ENCODE data around the gene LAMA4.

The LAMA4 gene

DNA sequence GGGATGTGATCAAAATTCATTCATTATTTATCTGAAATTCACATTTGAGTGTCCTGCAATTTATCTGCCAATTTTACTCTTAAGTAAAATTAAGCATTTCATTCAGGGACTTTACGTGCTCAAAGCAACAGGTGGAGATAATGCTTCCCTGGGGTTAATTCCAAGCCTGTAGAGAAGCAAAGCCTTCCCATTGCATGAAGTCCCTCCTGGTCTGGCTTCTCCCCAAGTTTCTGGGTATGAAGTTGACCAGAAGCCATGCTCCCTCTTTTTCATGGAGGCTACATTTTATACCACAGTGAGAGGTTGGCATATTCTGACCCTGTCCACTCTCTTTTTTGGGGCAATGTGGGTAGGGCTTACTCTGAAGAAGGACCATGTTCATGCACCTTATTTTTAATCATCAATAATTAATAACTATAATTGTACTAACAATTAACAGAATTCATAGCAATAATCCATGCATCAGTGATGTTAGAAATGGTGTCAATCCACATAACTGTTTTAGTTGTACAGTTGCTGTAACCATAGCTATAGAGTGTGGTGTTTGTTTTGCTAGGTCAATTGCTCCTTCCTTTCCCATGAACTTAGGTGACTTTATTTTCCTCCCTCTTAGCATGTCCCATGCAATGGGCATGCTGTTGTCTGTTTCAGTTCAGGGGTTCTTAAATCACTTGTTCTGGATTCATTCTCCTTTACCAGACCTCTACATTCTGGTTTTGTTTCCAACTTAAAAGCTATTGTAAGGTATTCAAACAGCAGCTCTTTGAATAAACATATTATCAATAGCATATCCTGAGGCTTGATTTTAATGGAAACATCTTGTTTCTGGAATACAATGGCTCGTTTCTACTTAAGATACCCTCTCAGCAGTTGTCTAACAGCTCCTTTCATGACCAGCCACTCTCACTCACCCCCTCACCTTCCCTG, 1.5 kb downstream of the LAMA4 start:
- H3K4me3 ChIP-seq (ENCODE audit: low read depth, low read length), result no peak overlapping the region
- TF ChIP-seq, protein P1, sequence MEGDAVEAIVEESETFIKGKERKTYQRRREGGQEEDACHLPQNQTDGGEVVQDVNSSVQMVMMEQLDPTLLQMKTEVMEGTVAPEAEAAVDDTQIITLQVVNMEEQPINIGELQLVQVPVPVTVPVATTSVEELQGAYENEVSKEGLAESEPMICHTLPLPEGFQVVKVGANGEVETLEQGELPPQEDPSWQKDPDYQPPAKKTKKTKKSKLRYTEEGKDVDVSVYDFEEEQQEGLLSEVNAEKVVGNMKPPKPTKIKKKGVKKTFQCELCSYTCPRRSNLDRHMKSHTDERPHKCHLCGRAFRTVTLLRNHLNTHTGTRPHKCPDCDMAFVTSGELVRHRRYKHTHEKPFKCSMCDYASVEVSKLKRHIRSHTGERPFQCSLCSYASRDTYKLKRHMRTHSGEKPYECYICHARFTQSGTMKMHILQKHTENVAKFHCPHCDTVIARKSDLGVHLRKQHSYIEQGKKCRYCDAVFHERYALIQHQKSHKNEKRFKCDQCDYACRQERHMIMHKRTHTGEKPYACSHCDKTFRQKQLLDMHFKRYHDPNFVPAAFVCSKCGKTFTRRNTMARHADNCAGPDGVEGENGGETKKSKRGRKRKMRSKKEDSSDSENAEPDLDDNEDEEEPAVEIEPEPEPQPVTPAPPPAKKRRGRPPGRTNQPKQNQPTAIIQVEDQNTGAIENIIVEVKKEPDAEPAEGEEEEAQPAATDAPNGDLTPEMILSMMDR (IDR thresholded peaks at IDR 0.05; ENCODE audit: borderline replicate concordance, insufficient read depth, low read depth, low read length), result no peak

DNA sequence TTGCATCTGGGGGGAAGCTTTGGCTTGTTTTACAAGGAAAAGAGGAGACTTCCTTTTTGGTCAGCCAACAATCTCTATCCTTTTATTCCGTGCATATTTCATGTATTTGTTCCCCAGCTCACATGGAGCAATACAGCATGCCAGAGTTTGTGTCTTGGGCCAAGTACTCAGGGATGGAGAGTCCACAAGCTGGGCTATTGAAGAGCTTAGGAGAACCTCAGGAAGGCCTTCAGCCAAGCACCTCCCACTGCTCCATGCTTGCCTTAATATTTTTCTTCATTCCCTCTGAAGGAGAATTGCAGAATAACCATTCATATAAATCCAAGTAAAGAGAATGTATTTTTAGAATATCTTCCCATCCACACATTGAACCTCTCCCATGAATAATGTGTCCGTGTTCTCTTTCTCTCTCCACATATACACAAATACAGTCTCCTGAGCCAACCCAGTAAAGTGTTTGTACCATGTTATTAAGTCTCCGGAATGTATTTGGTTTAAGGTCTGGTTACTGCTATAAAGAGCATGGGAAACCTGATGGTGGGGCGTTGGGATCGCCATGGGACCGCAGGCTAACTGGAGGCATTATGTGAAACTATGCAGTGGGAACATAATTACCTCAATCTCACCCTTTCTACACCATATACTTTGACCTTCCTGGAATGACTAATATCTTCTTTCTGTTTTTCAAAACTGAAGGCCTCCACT, 3.0 kb downstream of the LAMA4 start:
- H3K4me3 ChIP-seq (ENCODE audit: low read depth, low read length), result no peak overlapping the region
- TF ChIP-seq, protein P1 (IDR thresholded peaks at IDR 0.05; ENCODE audit: borderline replicate concordance, insufficient read depth, low read depth, low read length), result no peak

DNA sequence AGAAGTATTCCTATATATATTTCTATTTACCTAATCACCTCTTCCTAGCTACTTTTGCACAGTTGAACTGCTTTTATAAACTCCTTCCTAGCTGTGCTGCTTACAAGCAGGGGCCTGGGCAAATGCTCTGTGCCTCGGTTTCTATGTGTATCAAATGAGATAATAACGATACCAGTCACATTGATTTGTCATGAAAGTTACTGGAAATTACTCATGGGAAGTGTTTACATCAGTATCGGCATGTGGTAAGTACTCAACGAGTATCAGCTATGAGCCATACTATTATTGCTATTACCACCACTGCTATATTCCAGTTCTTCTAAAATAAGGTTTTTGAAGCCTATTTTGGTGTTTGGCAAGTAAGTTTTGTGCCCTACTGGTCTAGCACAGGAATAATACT, 4.9 kb downstream of the LAMA4 start:
- H3K4me3 ChIP-seq (ENCODE audit: low read depth, low read length), result no peak overlapping the region
- TF ChIP-seq, protein P1 (IDR thresholded peaks at IDR 0.05; ENCODE audit: borderline replicate concordance, insufficient read depth, low read depth, low read length), result no peak

DNA sequence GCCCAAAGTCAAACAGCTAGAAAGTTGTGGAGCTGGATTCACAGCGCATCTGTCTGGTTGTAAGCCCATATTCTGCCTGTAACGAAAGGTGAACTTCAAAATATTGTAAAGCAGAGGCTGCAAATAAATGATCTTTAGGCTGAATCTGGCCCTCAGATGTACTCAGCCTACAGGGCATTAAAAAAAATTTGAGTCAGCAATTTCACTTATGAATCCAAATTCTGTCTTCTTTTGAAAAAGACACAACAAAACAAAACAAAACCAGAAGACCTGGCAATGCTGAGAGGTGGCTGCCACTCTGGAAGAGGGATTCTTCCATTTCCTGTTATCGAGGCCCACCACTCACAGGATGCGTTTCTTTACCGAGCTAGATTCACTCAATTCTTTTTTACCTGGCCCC, 7.1 kb downstream of the LAMA4 start:
- no peak overlapping the region for H3K4me3 ChIP-seq (ENCODE audit: low read depth, low read length)
- TF ChIP-seq, protein P1 (IDR thresholded peaks at IDR 0.05; ENCODE audit: borderline replicate concordance, insufficient read depth, low read depth, low read length), result no peak

DNA sequence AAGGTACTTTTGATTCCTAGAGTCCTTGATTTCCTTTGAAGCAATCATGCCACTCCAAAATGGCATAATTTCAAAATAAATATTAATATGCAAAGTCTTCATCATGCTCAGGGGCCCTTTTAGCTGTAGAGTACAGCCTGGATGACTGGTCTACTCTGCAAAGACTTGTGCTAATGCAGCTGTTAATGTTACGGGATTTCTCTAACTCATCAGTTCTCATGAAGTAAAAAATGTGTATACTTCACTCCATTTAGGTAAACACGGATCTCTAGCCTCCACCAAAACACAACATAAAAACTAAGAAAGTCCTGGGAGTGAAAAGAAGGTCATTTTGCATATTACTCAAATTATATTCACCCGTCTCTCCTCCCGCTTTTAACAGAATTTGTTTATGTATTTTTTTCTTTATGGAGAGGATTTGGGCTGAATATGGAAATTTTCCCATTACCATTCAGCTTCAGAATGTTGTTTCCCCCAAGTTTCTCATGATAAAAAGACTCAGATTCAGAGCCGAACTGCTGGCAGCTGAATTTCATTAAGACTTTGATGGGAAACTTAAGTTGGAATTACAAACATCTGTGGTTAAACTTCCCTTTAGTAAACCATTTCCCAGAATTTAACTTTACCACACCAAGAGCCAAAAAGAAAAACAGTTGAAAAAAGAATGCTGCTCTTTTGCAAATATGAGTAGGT, 8.7 kb downstream of the LAMA4 start:
- TF ChIP-seq, protein P1 (IDR thresholded peaks at IDR 0.05; ENCODE audit: borderline replicate concordance, insufficient read depth, low read depth, low read length), result no peak
- no peak overlapping the region for H3K4me3 ChIP-seq (ENCODE audit: low read depth, low read length)

DNA sequence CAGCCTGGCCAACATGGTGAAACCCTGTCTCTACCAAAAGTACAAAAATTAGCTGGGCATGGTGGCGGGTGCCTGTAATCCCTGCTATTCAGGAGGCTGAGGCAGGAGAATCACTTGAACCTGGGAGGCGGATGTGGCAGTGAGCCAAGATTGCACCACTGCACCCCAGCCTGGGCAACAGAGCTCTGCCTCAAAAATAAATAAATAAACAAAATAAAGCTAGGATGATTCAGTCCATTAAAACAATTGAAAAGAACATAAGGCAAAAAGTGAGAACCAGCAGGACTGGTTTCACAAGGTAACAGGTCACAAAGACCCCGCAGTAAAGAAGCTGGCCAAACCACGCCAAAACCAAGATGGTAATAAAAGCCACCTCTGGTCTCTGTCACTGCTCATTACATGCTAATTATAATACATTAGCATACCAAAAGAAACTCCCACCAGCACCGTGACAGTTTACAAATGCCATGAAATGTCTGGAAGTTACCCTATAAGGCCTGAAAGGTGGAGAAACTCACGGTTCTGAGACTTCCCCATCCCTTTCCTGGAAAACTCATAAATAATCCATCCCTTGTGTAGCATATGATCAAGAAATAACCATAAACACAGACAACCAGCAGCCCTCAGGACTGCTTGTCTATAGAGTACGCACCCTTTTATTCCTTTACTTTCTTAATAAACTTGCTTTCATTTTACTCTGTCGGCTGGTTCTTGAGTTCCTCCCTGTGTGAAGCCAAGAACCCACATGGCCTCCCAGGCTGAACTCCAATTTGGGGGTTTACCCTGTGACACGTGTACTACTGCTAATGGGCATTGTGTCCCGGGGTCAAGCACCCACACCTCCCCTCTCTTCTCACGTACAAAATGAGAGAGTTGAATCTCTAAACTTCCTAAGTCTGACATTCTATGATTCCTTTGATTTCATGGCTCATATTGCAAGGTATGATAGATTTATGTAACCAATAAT, 10.2 kb downstream of the LAMA4 start:
- H3K4me3 ChIP-seq (ENCODE audit: low read depth, low read length), result no peak overlapping the region
- TF ChIP-seq, protein P1 (IDR thresholded peaks at IDR 0.05; ENCODE audit: borderline replicate concordance, insufficient read depth, low read depth, low read length), result no peak

Data from GM12875 (cell line).